ENCODE data around the gene FANCC. TPM values are rescaled to one million over a fixed set of nuclear protein-coding genes. Genes with fewer than 3 reads are reported as not detected.

Gene FANCC
- total and polyA plus RNA-seq, 2 of the 4 experiments (the other 2 are of a cell fraction): 4.7 to 6.3 TPM

DNA sequence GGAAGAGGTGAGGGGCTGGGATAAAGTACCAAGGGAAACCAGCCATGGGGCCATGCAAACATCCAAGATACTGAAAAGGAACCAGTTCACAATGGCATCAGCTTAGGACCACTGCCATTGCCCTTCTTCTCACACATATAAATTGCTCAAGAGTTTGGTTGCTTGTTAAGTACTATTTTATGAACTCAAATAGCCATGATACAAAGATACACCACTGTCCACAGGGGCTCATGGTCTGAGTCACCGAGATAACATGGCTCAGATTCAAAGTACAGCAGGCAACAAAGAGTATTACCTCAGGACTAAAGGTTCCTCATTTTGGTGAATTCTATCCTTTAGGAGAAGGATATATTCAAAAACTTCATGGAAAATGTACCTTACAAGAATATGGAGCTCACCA lies 55.6 kb downstream of the FANCC start:
- dilution Hi-C loops (cut with HindIII; ENCODE audit: low sequenced_read_pairs, unreplicated experiment): no loop called here
- no peak overlapping the region for H3K23ac ChIP-seq (ENCODE audit: low read depth, low read length)
- H2BK20ac ChIP-seq (ENCODE audit: low read depth, low read length): no peak overlapping the region
- no peaks in the 10 kb centered on the region for H3K9me3 ChIP-seq (ENCODE audit: control insufficient read depth, insufficient read depth, low read length)
- H2BK15ac ChIP-seq (ENCODE audit: low read depth, low read length): no peak overlapping the region
- H3K27me3 ChIP-seq (ENCODE audit: control insufficient read depth, insufficient read depth, low read length): no peaks in the 10 kb centered on the region
- no TSS peak for BruUV-seq (replicated peaks)
- POLR2A ChIA-PET (ENCODE audit: unreplicated experiment): no interaction called here
- no peak overlapping the region for H4K8ac ChIP-seq (ENCODE audit: low read depth in 2 of 2, low read length in 2 of 2)
- in situ Hi-C loops (cut with MboI; ENCODE audit: low sequenced_read_pairs): no loop called here
- DNase-seq: peak; percentile 72
- no peak for TF ChIP-seq FOS (IDR thresholded peaks at IDR 0.05; ENCODE audit: low read depth, low read length)
- no peak for TF ChIP-seq BHLHE40 (IDR thresholded peaks at IDR 0.05; ENCODE audit: low read depth, low read length)
- TF ChIP-seq MXI1 (IDR thresholded peaks at IDR 0.05; ENCODE audit: borderline replicate concordance, low read depth, low read length): no peak
- no peak for TF ChIP-seq SMC3 (IDR thresholded peaks at IDR 0.05; ENCODE audit: low read depth, low read length)
- TF ChIP-seq CEBPB (IDR thresholded peaks at IDR 0.05; ENCODE audit: low read depth, low read length): peak; percentile 57
- TF ChIP-seq, protein P1, sequence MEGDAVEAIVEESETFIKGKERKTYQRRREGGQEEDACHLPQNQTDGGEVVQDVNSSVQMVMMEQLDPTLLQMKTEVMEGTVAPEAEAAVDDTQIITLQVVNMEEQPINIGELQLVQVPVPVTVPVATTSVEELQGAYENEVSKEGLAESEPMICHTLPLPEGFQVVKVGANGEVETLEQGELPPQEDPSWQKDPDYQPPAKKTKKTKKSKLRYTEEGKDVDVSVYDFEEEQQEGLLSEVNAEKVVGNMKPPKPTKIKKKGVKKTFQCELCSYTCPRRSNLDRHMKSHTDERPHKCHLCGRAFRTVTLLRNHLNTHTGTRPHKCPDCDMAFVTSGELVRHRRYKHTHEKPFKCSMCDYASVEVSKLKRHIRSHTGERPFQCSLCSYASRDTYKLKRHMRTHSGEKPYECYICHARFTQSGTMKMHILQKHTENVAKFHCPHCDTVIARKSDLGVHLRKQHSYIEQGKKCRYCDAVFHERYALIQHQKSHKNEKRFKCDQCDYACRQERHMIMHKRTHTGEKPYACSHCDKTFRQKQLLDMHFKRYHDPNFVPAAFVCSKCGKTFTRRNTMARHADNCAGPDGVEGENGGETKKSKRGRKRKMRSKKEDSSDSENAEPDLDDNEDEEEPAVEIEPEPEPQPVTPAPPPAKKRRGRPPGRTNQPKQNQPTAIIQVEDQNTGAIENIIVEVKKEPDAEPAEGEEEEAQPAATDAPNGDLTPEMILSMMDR (conservative IDR thresholded peaks at IDR 0.05; ENCODE audit: low read depth, low read length): no peak
- H2AK9ac ChIP-seq (replicated peaks; ENCODE audit: low read depth, low read length, poor library complexity): no peak overlapping the region
- H4K5ac ChIP-seq (ENCODE audit: low read depth, low read length): no peak overlapping the region
- no peak overlapping the region for H2BK120ac ChIP-seq (ENCODE audit: low read depth, low read length)
- CTCF ChIA-PET: no interaction called here
- H2BK5ac ChIP-seq (ENCODE audit: low read depth, low read length, poor library complexity, severe bottlenecking): no peak overlapping the region
- no peak overlapping the region for H3K56ac ChIP-seq (ENCODE audit: extremely low read depth, insufficient read depth, low read length)
- no peak overlapping the region for H3K9ac ChIP-seq (ENCODE audit: low read depth, low read length)
- H3K4me2 ChIP-seq (ENCODE audit: low read depth, low read length): no peak overlapping the region
- intact Hi-C loops (cut with micrococcal nuclease): loop anchor here (10.0 kb wide), 1 partner anchor 597 kb away; no protein-coding TSS in a partner anchor
- no peak overlapping the region for H2AFZ ChIP-seq (replicated peaks; ENCODE audit: low read length, poor library complexity)
- WGBS, 2 experiments (ENCODE audit: extremely low coverage in 2 of 2, insufficient read length in 1 of 2): no CpG with 5 or more reads among the region's 1 CpG
- H3K4me3 ChIP-seq (ENCODE audit: insufficient read depth, low read depth, low read length): no peak overlapping the region
- H3K14ac ChIP-seq (replicated peaks; ENCODE audit: low read depth, low read length): no peak overlapping the region
- no peaks in the 10 kb centered on the region for H3K9me1 ChIP-seq (ENCODE audit: insufficient read depth, low read length)
- ATAC-seq (ENCODE audit: low read depth): peak; percentile 75
- H3K36me3 ChIP-seq (ENCODE audit: control insufficient read depth, insufficient read depth, low read length): no peaks in the 10 kb centered on the region
- H3K27ac ChIP-seq (ENCODE audit: insufficient read depth, low read length): no peak overlapping the region
- no peaks in the 10 kb centered on the region for H4K20me1 ChIP-seq (ENCODE audit: insufficient read depth, low read length)
- H3K79me1 ChIP-seq (ENCODE audit: low read depth in 1 of 2, low read length in 2 of 2): peaks cover 3 to 16% of the 10 kb centered on the region in 2 experiments; a peak in 3 of 4 replicates
- H2AK5ac ChIP-seq (ENCODE audit: low read depth, low read length): no peak overlapping the region
- H3K18ac ChIP-seq (ENCODE audit: low read depth, low read length): no peak overlapping the region
- no peak overlapping the region for H4K91ac ChIP-seq (ENCODE audit: insufficient read depth, low read depth, low read length)
- H3K4me1 ChIP-seq (ENCODE audit: control insufficient read depth, insufficient read depth, low read length): peaks cover 5% of the 10 kb centered on the region
- no peak overlapping the region for H3K4ac ChIP-seq (ENCODE audit: low read depth, low read length)

All from IMR-90 (cell line).